ENCODE measurements around the gene PARP1. TPM values are rescaled to one million over a fixed set of nuclear protein-coding genes. Genes with fewer than 3 reads are reported as not detected.

Gene PARP1
- total RNA-seq, 1 donor from 2014 or later: 86.3 TPM

DNA sequence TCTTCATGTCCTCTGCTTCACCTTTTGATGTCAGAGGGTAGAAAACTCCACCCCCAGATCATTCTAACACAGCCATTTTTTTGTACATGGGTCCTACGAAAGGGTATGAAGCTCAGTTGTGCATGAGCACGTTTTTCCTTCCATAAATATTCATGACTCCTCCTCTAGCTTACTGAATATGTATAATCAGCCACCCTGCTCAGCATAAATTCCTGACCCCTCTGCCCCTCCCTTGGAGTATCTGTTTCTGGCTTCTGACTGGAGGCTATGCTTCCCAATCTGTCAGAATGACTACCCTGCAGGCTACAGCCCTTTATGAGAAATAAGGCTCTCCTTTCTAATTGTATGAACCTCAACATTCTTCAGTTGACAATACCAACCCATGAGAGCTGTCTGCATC is 42.8 kb upstream of the PARP1 start:
- H3K36me3 Mint-ChIP-seq (ENCODE audit: unreplicated experiment): no peaks in the 10 kb centered on the region
- TF ChIP-seq, protein P1, sequence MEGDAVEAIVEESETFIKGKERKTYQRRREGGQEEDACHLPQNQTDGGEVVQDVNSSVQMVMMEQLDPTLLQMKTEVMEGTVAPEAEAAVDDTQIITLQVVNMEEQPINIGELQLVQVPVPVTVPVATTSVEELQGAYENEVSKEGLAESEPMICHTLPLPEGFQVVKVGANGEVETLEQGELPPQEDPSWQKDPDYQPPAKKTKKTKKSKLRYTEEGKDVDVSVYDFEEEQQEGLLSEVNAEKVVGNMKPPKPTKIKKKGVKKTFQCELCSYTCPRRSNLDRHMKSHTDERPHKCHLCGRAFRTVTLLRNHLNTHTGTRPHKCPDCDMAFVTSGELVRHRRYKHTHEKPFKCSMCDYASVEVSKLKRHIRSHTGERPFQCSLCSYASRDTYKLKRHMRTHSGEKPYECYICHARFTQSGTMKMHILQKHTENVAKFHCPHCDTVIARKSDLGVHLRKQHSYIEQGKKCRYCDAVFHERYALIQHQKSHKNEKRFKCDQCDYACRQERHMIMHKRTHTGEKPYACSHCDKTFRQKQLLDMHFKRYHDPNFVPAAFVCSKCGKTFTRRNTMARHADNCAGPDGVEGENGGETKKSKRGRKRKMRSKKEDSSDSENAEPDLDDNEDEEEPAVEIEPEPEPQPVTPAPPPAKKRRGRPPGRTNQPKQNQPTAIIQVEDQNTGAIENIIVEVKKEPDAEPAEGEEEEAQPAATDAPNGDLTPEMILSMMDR (IDR thresholded peaks at IDR 0.05): no peak
- no peaks in the 10 kb centered on the region for H3K9me3 Mint-ChIP-seq (ENCODE audit: unreplicated experiment)
- no peaks in the 10 kb centered on the region for H3K4me1 Mint-ChIP-seq (ENCODE audit: unreplicated experiment)
- H3K27ac Mint-ChIP-seq (ENCODE audit: unreplicated experiment): no peak overlapping the region
- H3K27me3 Mint-ChIP-seq (ENCODE audit: unreplicated experiment): peaks cover 41% of the 10 kb centered on the region
- DNase-seq (ENCODE audit: extremely low spot score, unreplicated experiment): no peak
- no peak overlapping the region for H3K4me3 Mint-ChIP-seq (ENCODE audit: unreplicated experiment)

DNA sequence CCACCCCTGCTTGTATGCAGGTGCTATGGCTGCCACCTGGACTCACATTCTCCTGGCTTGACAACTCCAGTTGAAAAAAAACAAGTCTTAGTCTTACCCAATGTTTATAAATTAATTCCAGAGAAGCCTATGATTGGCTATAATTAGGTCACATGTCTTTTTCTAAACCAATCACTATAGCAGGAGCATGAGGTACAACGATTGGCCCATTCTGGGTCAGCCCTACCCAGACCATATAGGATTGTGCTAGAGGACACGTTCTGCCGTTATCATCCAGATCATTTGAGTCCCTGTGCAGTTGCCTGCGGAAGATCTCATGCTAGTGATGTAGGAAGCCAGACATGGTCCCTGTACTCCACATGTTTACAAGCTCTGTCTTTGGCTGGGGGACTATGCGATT is 41.9 kb upstream of the PARP1 start:
- Mint-ChIP-seq H3K4me3 (ENCODE audit: unreplicated experiment) (no peak overlapping the region), H3K9me3 (ENCODE audit: unreplicated experiment) (no peaks in the 10 kb centered on the region), H3K36me3 (ENCODE audit: unreplicated experiment) (no peaks in the 10 kb centered on the region), H3K4me1 (ENCODE audit: unreplicated experiment) (no peaks in the 10 kb centered on the region), H3K27me3 (ENCODE audit: unreplicated experiment) (peaks cover 41% of the 10 kb centered on the region), H3K27ac (ENCODE audit: unreplicated experiment) (no peak overlapping the region)
- DNase-seq (ENCODE audit: extremely low spot score, unreplicated experiment): no peak
- TF ChIP-seq, protein P1 (IDR thresholded peaks at IDR 0.05): no peak

DNA sequence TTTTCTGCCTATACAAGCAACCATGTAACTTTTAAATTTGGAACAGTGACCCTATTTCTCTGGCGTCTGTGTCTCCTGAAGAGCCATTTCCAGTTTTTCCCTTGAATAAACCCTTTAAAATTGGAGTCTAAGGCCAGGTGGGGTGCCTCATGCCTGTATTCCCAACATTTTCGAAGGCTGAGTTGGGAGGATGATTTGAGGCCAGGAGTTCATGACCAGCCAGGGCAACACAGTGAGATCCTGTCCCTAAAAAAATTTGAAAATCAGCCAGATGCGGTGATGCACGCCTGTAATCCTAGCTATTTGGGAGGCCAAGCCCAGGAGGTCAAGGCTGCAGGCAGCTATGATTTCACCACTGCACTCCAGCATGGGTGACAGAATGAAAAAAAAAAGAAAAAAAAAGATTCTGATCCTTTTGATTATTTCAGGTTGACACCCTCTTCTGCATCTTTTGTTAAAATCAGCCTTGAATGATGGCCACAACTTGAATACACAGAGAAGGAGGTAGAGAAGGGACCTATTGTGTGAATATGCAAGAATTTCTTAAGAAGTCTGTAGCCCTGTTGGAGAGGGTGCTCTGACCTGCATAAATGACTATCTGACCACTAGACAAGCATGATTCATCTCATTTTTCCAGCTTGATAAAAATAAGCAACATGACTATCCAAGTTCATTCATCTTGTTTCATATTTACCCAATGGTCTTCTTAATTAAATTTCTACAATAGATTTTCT is 40.2 kb upstream of the PARP1 start:
- Mint-ChIP-seq H3K4me3 (ENCODE audit: unreplicated experiment) (no peak overlapping the region), H3K27ac (ENCODE audit: unreplicated experiment) (no peak overlapping the region), H3K4me1 (ENCODE audit: unreplicated experiment) (no peaks in the 10 kb centered on the region), H3K27me3 (ENCODE audit: unreplicated experiment) (peaks cover 56% of the 10 kb centered on the region), H3K36me3 (ENCODE audit: unreplicated experiment) (no peaks in the 10 kb centered on the region), H3K9me3 (ENCODE audit: unreplicated experiment) (no peaks in the 10 kb centered on the region)
- no peak for DNase-seq (ENCODE audit: extremely low spot score, unreplicated experiment)
- TF ChIP-seq, protein P1 (IDR thresholded peaks at IDR 0.05): no peak

DNA sequence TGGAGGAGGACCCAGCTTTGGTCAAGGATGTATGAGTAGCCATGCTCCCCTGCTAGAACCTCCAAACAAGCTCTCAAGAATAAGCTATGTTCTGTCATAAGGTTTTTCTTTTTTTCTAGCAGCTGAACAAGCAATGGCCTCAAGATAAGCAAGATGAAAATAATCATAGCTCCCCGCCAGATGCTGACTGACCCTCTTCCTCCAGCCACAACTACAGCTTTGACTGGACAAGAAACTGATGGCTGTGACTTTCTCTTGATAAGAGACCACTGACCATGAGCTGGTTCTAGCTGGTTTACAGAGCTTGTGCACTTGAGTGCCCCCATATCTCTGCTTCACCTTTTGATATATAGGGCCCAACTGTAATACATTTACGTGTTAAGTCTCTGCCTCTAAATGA is 38.2 kb upstream of the PARP1 start:
- H3K4me1 Mint-ChIP-seq (ENCODE audit: unreplicated experiment): no peaks in the 10 kb centered on the region
- H3K27me3 Mint-ChIP-seq (ENCODE audit: unreplicated experiment): peaks cover 54% of the 10 kb centered on the region
- no peak for DNase-seq (ENCODE audit: extremely low spot score, unreplicated experiment)
- no peaks in the 10 kb centered on the region for H3K36me3 Mint-ChIP-seq (ENCODE audit: unreplicated experiment)
- H3K4me3 Mint-ChIP-seq (ENCODE audit: unreplicated experiment): no peak overlapping the region
- no peaks in the 10 kb centered on the region for H3K9me3 Mint-ChIP-seq (ENCODE audit: unreplicated experiment)
- TF ChIP-seq, protein P1 (IDR thresholded peaks at IDR 0.05): no peak
- no peak overlapping the region for H3K27ac Mint-ChIP-seq (ENCODE audit: unreplicated experiment)

DNA sequence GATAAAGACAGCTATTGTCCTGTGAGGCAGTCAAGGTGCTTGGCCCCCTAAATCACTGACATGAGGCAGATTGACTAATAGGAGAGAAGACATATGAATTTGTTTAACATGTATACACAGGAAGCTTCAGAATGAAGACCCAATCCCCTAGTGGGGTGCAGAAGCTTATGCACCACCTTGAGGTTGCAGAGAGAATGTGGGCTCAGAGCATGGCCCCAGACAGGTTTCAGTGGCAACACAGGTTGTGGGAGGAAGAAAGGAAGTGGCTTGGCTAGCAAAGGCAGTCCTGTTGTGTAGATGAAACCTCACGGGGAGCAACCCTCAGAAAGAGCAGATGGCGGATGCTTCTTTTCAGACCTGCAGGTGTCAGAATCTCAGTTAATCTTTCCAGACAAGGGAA is 37.0 kb upstream of the PARP1 start:
- Mint-ChIP-seq H3K9me3 (ENCODE audit: unreplicated experiment) (no peaks in the 10 kb centered on the region), H3K27ac (ENCODE audit: unreplicated experiment) (no peak overlapping the region), H3K36me3 (ENCODE audit: unreplicated experiment) (no peaks in the 10 kb centered on the region), H3K27me3 (ENCODE audit: unreplicated experiment) (peaks cover 56% of the 10 kb centered on the region), H3K4me1 (ENCODE audit: unreplicated experiment) (no peaks in the 10 kb centered on the region), H3K4me3 (ENCODE audit: unreplicated experiment) (no peak overlapping the region)
- TF ChIP-seq, protein P1 (IDR thresholded peaks at IDR 0.05): no peak
- DNase-seq (ENCODE audit: extremely low spot score, unreplicated experiment): no peak
